Hepatocyte (in vitro differentiated cells): Measurements from ENCODE around the gene CARD19. TPM values are rescaled to one million over a fixed set of nuclear protein-coding genes. Genes with fewer than 3 reads are reported as not detected.

Source experiments
- DNase-seq: peaks from one replicate; pipeline ENCODE4 v3.0.0-alpha.2; 2016; ENCODE audit warnings: low spot score
- H2AFZ ChIP-seq: fragments of 200-600 bp; sonication (generic); 2 replicates; pipeline ENCODE4 v1.6.0; 2016; ENCODE audit warnings: antibody characterized with exemption, mild to moderate bottlenecking
- H3K27ac ChIP-seq: fragments of 200-600 bp; sonication (generic); 2 replicates; pipeline ENCODE4 v1.5.1; 2016; ENCODE audit warnings: mild to moderate bottlenecking
- H3K27me3 ChIP-seq: fragments of 200-600 bp; sonication (generic); 2 replicates; pipeline ENCODE4 v1.6.1; 2016
- H3K36me3 ChIP-seq: fragments of 200-600 bp; sonication (generic); replicated peaks from 2 replicates; pipeline ENCODE4 v1.5.1; 2016; ENCODE audit warnings: low read depth; ENCODE audit not compliant: insufficient read depth
- H3K4me1 ChIP-seq: fragments of 200-600 bp; sonication (generic); 2 replicates; pipeline ENCODE4 v1.5.1; 2016; ENCODE audit warnings: mild to moderate bottlenecking, moderate library complexity; ENCODE audit not compliant: insufficient read depth
- H3K4me2 ChIP-seq: fragments of 200-600 bp; sonication (generic); 2 replicates; pipeline ENCODE4 v1.6.0; 2016
- H3K4me3 ChIP-seq: fragments of 200-600 bp; sonication (generic); 2 replicates; pipeline ENCODE4 v1.5.1; 2016; ENCODE audit warnings: mild to moderate bottlenecking
- H3K79me2 ChIP-seq: fragments of 200-600 bp; sonication (generic); 2 replicates; pipeline ENCODE4 v1.6.0; 2017; ENCODE audit warnings: mild to moderate bottlenecking
- H3K9me2 ChIP-seq: fragments of 200-600 bp; sonication (generic); replicated peaks from 2 replicates; pipeline ENCODE4 v1.6.0; 2017; ENCODE audit warnings: mild to moderate bottlenecking; ENCODE audit not compliant: insufficient read depth
- H3K9me3 ChIP-seq: fragments of 200-600 bp; sonication (generic); 2 replicates; pipeline ENCODE4 v1.5.1; 2016; ENCODE audit warnings: low read depth, mild to moderate bottlenecking
- H4K20me1 ChIP-seq: fragments of 200-600 bp; sonication (generic); 2 replicates; pipeline ENCODE4 v1.6.0; 2016; ENCODE audit warnings: mild to moderate bottlenecking; ENCODE audit not compliant: insufficient read depth, poor library complexity, severe bottlenecking
- EZH2 ChIP-seq: fragments of 200-600 bp; sonication (generic); IDR thresholded peaks from 2 replicates; pipeline ENCODE4 v1.6.1; 2016; ENCODE audit warnings: antibody characterized with exemption, mild to moderate bottlenecking, borderline replicate concordance
- EZH2phosphoT487 ChIP-seq: fragments of 200-600 bp; sonication (generic); IDR thresholded peaks from one replicate; pipeline ENCODE4 v1.6.1; 2018; ENCODE audit warnings: antibody characterized with exemption, mild to moderate bottlenecking, low read depth, moderate library complexity; ENCODE audit not compliant: unreplicated experiment, severe bottlenecking
- WGBS: methylation state at CpG from one replicate; pipeline ENCODE4 v1.1.6; 2016; ENCODE audit warnings: low lambda C conversion rate; ENCODE audit errors: missing lambda C conversion rate; 5-methylcytosine and 5-hydroxymethylcytosine counted together
- polyA plus RNA-seq: library from polyadenylated mRNA; unstranded; fragments of >200 nt; fragmentation: Nextera tagmentation; extraction: Ambion mirVana; gene quantifications from 2 replicates; pipeline ENCODE4 v1.2.1, GENCODE V29; 2016
- total RNA-seq: library from RNA; depleted of rRNA; stranded (reverse); fragments of >200 nt; gene quantifications from 2 replicates; pipeline ENCODE4 v1.2.3, GENCODE V29; 2014
- TF ChIP-seq, protein P1 (sequence below): fragments of 200-600 bp; sonication (generic); IDR thresholded peaks from 2 replicates; pipeline ENCODE4 v1.5.1; 2016; ENCODE audit warnings: antibody characterized with exemption, mild to moderate bottlenecking; ENCODE audit not compliant: poor library complexity

Gene CARD19
- total and polyA plus RNA-seq, 2 experiments from 2014 or later, result 51.3 to 72.1 TPM

DNA sequence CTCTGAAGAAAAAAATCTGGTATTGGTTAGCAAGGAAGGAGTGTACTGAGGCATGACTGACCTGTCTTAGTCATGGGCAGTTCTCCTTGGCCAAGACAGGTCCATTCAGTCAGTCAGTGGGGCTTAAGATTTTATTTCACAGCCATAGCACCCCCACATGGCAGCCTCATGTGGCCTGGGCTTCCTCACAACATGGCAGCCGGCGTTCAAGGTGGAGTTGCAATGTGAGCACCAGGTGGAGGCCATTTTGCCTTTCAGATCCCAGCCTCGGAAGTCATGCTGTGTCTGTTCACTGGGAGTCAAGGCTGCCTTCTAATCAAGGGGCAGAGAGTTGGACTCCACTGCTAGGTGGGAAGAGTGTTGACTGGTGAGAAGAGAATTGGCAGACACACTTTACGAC, 10.3 kb upstream of the CARD19 start:
- DNase-seq, result no peak
- TF ChIP-seq EZH2phosphoT487 (no peak), EZH2 (no peak)
- TF ChIP-seq, protein P1, sequence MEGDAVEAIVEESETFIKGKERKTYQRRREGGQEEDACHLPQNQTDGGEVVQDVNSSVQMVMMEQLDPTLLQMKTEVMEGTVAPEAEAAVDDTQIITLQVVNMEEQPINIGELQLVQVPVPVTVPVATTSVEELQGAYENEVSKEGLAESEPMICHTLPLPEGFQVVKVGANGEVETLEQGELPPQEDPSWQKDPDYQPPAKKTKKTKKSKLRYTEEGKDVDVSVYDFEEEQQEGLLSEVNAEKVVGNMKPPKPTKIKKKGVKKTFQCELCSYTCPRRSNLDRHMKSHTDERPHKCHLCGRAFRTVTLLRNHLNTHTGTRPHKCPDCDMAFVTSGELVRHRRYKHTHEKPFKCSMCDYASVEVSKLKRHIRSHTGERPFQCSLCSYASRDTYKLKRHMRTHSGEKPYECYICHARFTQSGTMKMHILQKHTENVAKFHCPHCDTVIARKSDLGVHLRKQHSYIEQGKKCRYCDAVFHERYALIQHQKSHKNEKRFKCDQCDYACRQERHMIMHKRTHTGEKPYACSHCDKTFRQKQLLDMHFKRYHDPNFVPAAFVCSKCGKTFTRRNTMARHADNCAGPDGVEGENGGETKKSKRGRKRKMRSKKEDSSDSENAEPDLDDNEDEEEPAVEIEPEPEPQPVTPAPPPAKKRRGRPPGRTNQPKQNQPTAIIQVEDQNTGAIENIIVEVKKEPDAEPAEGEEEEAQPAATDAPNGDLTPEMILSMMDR, result no peak
- Histone ChIP-seq H3K9me3 (no peaks in the 10 kb centered on the region), H3K4me1 (peaks cover 4% of the 10 kb centered on the region), H3K4me3 (no peak overlapping the region), H3K4me2 (no peak overlapping the region), H3K36me3 (no peaks in the 10 kb centered on the region), H4K20me1 (no peaks in the 10 kb centered on the region), H3K9me2 (no peaks in the 10 kb centered on the region), H3K27ac (no peak overlapping the region), H2AFZ (no peak overlapping the region), H3K27me3 (no peaks in the 10 kb centered on the region), H3K79me2 (no peaks in the 10 kb centered on the region)
- 93% methylated on average over 4 of the region's 4 CpGs for WGBS

DNA sequence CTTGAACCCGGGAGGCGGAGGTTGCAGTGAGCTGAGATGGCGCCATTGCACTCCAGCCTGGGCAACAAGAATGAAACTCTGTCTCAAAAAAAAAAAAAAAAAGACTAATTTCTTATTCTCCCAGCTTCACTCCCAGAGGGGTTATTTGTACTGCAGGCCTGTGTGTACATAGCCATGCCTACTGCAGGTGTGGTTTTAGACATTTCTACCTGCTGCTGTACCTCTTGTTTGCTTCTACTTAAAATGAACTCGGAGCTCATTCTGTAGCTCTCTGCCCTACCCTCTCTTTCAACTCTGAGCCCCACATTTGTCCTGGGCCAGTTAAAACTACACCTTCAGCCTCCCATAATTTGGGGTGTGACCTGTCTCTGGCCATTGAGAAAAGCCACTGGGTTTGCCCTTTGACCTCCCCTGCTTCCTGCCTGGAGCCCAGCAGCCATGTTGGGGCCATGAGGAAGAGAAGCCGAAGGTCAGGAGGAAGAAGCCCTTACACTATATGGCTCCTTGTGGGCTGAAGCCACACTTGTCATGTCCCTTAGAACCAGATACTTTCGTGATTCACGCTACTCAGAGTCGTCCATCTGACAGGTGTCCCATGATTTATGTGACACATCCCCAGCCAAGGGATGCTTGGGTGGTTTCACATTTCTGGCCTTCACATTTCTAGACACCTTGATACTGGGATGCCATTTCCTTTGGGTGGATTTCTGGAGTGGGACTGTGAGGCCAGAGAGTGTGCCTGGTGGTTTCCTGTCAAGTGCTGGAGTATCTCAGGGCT, 9.4 kb upstream of the CARD19 start:
- Histone ChIP-seq H2AFZ (no peak overlapping the region), H3K4me2 (no peak overlapping the region), H3K4me1 (peaks cover 4% of the 10 kb centered on the region), H4K20me1 (no peaks in the 10 kb centered on the region), H3K79me2 (no peaks in the 10 kb centered on the region), H3K9me3 (no peaks in the 10 kb centered on the region), H3K9me2 (no peaks in the 10 kb centered on the region), H3K27ac (peak overlapping the region; percentile 81), H3K27me3 (no peaks in the 10 kb centered on the region), H3K4me3 (no peak overlapping the region), H3K36me3 (no peaks in the 10 kb centered on the region)
- no peak for TF ChIP-seq EZH2phosphoT487
- TF ChIP-seq, protein P1, result no peak
- no peak for TF ChIP-seq EZH2
- 85% methylated on average over 8 of the region's 8 CpGs for WGBS
- peak; percentile 4 for DNase-seq

DNA sequence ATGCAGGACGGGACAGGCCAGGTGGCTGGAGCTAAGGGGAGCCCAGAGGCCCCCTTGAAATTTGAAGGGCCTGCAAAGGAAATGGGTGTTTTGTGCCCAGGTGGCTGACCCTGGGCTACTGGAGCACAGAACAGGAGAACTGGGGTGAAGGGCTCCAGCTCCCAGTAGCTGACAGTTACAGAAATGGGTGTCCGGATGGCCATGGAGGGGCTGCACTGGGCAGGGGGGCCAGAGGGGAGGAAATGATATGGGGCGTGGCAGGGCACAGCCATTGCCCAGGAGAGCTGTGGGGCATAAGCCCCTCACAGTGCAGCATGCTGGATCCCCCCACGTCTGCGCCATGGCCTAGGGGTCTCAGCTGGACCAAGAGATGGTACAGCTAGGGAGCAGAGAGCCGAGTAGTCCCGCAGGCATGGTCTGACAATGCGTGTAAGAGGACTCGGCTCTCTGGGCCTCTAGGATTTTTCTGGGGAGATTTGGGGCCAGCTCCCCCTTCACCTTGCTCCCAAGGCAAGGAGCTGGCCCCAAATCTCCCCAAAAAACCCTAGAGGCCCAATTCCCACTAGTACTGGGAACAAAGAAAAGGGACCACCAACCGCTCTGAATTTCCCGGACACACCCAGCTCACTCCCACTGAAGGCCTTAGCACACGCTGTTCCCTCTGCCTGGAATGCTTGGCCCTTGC, 7.9 kb upstream of the CARD19 start:
- Histone ChIP-seq H3K79me2 (no peaks in the 10 kb centered on the region), H4K20me1 (no peaks in the 10 kb centered on the region), H3K4me1 (peaks cover 8% of the 10 kb centered on the region), H3K4me2 (no peak overlapping the region), H3K4me3 (no peak overlapping the region), H3K27me3 (no peaks in the 10 kb centered on the region), H3K9me2 (no peaks in the 10 kb centered on the region), H2AFZ (no peak overlapping the region), H3K36me3 (no peaks in the 10 kb centered on the region), H3K9me3 (no peaks in the 10 kb centered on the region), H3K27ac (no peak overlapping the region)
- 99% methylated on average over 12 of the region's 12 CpGs for WGBS
- no peak for TF ChIP-seq EZH2phosphoT487
- TF ChIP-seq EZH2, result no peak
- TF ChIP-seq, protein P1, result no peak
- DNase-seq, result peak; percentile 1
